ENCODE results near the gene CREB5.

The CREB5 gene

DNA sequence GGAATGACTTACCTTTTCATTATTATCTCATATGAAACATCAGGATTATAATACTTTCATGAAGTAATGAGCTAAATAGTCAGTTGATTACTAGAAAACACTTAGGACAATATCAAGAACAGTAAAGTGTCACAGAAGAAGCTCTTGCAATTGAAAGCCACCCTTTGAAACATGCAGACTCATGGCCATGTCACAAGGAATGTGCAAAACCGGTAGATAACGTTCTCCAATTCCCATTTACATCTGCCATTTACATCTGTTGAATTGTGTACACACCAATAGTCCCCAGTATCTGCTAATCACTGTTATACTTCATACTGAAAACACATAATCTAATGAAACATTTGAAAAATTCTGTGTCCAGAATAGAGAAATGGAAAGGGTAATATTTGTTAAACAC, 237.5 kb downstream of the CREB5 start:
- FAIRE-seq = no peak

DNA sequence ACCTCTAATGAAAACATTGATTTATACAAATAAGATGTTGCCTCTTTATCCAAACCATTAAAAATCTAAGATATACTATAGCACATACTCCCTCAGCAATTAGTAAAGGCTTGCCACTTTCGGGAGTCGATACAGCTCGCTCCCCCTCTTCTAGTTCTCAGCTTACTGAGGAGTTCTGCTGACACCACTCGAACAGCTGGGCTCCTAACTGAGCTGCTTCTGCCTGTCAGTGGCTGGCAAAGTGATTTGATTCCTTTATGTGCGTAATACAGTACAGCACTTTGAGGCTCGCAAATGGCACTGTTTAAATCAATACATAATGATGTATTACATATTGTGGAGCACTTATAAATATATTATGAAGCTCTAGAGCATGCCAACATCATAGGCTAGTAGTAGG, 241.8 kb downstream of the CREB5 start:
- no peak for FAIRE-seq

DNA sequence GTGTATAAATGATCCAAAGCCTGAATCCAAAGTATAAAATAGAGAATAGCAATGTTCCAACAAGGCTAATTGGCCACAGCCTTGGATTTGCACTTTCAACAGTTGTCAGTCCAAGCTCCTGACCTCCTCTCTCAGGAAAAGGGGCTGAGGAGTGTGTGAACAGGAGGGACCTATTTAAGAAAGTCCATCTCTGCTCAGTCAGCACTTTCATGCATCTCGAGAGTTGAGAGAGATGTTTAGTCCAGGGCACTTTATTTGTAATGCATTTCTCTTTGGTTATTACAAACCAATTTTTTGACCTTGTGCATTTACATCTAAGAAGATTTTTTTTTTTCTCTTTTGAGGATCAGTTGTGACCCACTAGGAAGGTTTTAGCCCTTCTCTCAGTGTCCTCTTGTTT, 244.2 kb downstream of the CREB5 start:
- no peak for FAIRE-seq

DNA sequence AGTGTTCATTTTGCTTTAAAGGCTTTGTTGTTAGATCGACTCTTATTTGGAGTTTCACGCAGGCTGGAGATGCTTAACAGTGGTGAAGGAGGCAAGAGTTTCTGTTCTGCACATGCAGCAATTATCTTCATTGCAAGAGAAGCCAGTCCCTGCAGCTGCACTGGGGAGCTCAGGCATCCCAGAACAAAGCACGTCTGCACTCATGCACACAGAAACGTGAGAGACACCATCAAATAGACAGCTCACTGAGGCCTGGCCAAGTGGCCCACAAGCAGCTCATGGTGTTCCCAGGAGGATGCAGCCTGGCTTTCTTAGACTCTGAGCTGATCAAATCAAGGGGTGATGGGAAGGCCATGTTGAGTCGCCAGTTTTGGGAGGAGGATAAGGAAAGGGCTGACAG, 246.1 kb downstream of the CREB5 start:
- no peak for FAIRE-seq

DNA sequence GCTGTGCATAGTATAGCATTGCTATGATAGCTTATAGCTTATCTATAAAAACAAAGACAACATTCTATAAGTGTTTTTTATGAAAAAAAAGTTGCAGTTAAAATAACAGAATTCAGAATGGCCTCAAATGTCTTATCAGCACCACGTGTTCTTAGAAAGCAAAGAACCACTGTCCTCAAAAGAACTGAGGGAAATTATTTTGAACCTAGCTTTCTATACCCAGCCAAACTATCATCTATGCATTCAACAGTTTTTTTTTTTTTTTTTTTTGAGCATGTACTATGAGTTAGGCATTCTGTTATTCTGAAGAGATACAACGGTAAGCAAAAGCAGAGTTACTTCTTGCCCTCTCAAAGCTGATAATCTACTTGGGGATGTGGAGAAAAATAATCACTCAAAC, 247.8 kb downstream of the CREB5 start:
- FAIRE-seq = no peak

DNA sequence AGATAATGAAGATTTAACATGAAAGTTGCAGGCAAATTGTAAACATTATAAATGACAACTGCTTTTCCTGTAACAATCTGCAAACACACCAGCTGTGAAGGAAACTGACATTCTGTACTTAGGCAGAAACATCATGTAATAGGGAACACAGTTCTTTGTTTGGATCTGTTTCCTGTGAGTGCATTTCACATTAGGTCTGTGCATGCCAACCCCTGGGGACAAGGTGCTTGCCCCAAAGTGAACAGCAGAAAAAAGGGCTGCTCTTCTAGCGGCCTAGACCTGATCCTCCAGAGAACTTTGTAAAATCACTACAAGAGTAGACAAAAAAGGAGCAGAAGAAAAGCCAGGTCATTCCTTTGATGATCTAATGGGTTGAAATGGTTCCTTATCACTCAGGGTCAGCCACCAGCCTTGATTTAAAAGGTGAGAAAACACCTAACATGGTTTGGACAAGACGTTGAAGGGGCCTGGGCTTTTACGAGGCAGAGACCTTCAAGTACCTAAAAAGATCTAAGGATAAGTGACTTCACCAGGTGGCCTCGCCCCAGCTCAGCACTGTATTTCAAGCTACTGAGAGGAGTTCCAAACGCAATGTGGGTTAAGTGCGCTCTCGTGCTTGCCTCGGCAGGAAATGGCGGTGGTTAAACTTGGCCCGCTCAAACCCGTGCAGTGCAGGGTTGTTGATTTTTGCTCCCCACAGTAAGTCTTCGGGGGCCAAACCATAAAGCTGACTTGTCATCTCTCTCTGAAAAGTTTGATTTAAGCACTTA, 249.7 kb downstream of the CREB5 start:
- no peak for FAIRE-seq

DNA sequence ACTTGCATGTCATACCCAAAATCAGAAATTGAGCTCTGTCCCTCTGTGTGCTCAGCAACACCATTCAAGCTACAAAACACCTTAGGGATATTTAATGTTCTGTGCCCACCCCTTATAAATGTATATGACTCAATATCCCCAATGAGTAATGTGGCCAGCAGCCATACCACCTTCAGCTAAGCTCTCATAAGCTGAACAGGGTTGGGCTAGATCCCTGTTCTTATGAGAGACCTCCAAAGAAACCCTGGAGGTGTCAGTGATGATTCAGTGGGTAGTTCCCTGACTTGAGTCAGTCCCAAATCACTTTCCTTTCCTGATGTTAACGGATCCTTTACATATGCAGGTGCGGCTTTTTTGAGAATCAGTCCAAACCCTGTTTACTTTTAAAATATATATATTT, 253.8 kb downstream of the CREB5 start:
- FAIRE-seq = no peak

DNA sequence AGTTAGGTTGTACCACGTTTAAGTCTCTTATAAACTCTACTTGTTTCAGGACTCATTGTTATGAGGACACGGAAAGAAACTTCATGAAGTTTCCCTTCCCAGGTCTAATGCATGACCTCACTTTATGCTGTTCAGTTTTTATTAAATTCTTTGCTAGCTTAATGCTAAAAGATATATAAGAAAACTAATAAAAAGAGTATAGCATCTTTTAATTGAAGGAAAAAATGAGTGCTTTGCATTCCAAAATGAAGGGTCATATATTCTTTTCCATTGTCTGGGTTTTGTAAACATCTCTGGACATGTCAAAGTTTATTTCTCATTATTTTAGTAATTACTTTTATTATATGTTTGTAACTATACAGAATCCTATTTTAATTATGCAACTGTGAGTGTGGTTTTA, 255.8 kb downstream of the CREB5 start:
- FAIRE-seq = no peak

DNA sequence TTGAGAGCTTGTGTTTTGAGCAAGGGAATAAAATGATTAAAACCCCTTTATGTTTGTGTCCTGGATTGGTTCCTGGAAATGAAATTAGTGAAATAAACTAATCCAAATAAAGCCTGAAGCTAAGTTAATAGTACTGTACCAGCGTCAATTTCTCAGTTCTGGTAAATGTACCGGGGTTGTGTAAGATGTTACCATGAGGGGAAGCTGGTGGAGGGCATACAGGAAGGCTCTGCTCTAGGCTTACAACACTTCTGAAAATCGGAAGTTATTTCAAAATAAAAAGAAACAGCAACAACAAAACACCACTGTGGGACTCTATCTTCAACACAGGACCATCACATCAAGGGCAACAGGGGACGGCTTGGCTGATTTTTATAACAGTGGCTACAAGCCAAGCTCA, 257.0 kb downstream of the CREB5 start:
- FAIRE-seq = no peak

DNA sequence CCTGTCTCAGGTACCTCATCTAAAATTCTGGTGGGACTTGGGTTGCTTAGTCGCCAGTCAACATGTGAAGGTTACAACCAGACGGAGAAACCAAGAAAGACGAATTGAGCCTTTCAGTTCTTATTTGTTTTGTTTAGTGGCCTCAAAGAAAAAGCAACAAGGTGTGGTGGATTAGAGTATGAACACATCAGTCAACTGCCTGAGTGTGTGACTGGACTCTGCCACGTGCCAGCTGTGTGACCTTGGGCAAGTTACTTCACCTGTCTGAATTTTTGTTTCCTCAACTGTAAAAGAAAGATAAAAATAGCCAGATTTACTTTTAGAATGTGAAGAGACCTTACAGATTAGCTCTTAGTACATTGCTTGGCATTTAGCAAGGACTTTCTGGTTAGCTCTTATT, 259.2 kb downstream of the CREB5 start:
- no peak for FAIRE-seq

DNA sequence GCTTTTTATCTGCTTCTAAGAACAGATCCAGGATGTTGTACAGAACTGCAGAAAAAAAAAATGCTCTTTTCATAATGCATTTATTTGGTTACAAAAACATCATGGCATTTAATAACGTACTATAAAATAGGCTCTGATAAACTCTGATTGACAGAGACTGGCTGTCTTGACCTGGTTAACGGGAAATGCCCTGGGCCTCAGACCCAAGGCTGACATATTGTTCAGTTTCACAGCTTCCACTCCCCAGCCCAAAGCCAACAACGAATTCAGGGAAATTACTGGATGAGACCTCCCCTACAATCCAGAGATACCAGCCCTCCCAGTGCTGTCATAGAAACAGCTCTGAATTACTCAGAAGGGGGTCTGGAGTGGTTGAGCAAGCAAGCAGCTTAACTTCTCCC, 260.1 kb downstream of the CREB5 start:
- no peak for FAIRE-seq

DNA sequence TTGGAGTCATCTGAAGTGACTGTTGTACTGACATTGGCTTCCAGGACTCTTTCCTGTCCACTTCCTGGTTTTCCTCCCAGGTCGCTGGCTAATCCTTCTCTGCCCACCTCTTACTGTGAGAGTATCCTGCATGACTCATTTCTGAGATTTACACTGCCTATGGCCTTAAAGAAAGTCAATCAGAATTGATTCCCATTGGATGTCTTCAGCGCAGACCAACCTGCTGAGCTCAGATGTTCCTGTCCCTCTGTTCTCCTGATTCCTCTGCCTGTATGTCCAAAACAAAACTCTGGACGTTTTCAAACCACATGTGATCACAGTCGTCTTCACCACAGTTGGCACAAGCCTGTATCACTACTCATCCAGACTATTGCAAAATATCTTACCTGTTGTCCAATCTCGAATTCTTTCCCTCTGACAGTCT, 262.1 kb downstream of the CREB5 start:
- no peak for FAIRE-seq

DNA sequence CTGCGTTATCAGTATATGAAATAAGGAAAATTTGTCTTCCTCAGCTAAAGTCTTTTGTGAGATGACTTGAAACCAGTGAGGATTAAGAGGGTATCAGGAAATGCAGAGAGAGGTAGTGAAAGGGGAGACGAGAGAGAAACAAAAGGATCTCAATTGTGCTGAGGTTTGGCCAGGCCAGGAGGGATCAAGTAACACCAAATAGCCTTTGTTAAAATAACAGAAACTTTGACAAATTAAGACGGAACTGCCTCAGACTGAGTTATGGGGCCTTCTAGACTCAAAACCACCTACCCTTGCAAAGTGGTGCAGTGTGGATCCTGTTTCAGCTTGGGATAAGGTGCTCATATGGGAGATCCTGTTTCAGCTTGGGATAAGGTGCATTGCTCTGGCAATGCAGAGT, 263.1 kb downstream of the CREB5 start:
- no peak for FAIRE-seq

DNA sequence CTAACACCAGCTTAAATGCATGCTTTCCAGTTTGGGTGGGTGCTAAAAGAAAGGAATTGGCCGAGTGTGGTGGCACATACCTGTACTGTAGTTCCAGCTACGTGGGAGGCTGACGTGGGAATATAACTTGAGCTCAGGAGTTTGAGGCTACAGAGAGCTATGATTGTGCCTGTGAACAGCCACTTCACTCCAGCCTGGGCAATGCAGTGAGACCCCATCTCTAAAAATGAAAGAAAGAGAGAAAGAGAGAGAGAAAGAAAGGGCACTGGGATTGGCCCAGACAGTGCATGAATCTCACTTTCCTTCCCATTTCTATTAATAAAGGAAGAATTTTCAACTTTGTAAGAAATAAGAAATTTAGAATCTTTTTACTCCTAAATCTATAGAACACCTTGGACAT, 265.4 kb downstream of the CREB5 start:
- no peak for FAIRE-seq

DNA sequence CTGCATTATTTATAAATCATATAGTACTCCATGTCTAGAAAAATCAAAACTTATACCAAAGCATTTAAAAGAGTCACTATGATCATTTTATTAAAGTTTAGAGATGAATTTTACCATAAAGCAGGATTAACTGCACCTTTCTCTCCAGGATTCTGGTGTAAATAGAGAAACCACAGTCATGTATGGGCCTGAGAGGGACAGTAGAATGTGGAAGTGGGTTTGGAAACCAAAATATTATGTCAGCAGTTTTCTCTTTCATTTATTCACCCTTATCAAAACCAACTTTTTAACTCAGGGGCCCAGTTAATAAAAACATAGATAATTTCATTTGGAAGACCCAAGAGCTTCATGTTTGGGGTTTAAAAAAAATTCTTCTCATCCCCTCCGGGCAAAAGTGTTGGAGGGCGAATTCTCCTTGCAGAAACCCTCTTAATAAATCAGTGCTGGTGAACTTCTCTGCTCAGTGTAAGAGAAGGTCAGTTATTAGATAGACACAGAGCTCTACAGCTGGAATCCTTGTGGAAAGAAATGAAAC, 266.2 kb downstream of the CREB5 start:
- no peak for FAIRE-seq

DNA sequence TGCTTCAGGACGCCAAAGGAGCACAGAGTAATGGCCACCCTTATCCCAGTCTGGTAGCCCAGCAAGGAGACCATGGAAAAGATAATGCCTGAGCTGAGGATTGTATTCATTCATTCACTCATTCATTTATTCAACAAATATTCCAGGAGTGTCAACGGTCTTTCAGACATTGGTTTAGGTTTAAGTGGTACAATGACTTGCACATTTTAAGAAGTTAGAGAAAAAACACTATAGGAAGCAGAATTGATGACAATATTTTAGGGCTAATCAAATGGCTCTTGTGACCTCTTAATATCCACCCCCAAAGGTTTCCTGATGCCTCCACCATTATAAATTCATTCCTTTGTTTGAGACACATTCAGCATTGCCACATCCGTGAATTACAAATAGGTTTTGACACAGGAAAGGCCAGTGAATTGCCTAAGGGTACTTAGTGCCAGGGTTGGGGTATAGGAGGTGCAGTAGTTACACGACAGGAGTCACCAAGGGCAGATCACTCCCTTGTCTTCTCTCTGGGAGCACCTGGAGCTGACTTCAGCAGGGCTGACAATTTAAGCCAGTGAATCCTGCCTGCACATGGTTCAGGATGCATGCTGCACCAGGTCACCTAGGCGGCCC, 269.5 kb downstream of the CREB5 start:
- no peak for FAIRE-seq

DNA sequence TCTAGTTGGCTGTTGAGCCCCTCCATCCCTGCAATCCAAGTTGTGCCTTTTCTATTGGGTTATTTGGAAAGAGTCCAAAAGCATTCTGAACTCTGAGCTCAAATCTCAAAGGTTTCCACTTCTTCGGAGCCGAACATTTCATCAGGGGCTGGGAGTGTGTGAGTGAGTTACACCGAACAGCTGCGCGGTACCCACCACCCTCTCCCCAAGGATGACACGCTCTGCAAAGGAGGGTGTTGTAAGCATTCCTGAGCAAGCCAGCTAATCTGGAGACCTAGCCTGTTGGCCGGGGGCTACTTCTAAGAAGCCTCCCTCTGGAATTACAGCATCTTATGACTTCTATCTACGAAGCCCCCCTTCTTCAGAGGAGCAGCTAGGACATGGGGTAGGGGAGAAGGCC, 270.5 kb downstream of the CREB5 start:
- no peak for FAIRE-seq

DNA sequence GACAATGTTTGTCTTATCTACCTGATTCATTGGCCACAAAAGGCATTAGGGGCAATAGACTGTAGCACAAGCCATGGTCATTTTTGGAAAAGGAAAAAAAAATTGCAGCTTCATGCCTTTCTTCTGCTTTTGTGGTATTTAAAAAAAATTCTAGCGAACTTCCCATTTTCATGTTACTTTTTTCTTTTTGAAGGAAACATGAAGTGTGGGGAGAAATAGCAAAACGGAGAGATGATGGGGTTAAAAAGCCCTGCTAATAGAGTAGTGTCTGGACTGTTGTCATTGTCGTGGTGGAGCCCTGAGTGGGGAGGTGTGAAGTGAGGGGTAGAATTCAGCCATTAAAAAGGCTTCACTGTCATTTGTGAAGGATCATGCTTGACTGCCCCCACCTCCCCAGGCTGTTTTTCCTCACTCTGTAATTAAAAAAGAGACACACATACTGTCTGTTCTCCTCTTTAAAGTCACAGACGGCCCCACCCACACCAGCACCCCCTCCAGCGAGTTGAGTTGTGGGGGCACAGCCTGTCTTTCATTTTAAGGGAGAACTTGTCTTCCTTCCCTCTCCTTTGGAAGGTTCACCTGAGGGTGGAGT, 272.4 kb downstream of the CREB5 start:
- FAIRE-seq = no peak

DNA sequence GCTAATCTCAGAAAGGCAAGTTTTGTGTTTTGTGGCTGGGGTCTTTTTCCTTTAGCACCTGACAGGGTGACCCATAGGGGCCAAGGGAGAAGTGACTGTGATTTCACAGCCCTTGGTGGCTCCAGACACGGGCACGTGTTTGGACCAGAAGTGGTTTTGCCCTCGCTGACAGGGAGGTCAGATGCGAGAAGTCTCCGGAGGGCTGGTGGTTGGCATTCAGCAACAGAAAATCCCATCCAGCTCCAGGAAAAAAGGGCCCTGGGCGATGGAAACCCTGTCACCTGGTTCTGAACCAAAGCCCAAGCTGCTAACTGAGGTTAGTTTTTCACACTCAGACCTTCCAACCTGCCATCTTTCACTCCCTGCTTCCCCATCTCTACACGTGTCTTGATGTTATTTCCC, 272.9 kb downstream of the CREB5 start:
- FAIRE-seq = no peak

DNA sequence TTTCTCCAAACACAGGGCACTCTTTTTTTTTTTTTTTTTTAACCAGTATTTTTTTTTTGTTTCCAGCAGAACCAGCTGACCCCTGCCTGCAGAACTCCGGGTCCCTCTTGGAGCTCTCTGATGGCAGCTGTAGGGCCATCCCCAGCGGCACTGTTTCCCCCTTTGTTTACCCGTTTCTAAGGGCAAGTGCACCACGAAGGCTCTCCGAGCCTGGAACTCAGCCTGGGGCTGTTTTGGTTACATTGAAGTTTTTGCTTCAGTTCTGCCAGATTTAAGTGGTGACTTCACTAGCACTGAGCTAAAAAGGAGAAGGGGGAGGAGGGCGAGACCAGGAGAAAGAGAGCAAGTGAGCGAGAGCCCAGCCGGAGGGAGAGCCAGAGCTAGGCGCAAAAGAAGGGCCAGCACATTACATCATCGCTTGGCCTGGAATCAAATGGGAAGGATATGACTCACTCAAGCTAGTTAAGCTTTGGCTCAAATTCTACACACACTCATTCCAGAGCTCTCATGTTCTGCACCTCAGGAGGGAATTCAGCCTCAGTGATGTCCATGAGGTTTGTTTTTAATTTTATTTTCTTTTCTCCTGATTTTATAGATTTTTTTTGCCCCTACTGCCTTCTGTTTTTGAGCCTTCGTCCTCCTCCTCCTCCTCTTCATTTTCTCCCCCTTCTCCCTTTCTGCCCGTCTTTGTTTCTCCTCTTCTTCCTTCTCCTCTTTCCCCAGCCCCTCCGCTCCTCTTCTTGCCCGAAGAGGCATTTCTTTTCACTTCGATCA, 273.5 kb downstream of the CREB5 start:
- peak; percentile 96 for FAIRE-seq

DNA sequence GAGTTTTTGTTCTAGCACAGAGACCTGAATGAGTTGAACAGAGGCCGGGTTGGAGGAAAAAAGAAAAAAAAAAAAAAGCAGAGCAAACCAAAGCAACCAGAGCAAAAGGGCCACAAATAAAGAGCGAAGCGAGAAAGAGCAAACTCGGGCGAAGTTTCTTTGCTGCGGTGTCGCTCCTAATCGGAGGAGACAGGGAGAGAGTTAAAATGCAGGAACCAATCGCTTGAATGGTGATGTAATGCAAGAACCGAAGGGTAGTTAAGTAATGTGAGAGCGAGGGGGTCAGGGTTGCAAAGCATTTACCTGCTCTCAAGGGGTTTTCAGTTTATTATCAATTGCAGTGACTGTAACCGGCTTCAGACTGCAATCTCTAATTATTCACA, 274.1 kb downstream of the CREB5 start:
- FAIRE-seq = no peak

DNA sequence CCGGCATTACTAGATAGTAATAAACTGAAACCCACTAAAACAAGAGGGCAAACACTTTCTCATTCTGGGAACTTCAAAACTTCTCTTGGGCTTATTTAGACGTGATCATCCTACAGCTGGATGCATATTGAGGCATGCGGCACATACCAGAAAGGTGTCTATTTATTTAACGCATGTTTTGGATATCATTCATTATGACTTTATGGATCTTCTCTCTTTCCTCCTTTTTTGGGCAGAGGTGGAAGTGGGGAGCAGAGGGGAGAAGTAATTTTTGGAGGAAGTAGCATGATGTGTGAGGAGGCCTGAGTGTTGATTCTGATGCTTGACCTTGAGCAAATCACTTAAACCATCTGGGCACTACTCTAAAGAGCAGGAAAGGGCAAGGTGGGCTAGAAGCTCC, 275.2 kb downstream of the CREB5 start:
- no peak for FAIRE-seq

DNA sequence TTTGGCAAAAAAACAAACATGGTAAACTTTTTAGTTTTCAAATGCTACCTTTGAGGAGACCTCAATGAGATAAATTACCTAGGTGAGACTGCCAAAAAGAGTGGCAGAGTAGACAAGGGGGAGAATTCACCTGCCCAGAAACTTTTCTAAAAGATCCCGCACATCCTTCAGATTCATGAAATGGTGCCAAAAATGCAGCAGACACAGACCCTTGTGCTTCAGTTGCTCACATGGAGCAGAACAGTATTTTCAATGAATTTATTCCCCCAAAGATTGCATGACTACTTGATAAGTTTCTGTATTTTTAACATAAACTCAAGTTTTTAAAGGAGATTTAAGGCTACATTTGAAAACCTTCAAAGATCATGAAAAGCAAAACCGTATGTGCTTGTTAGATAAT, 275.9 kb downstream of the CREB5 start:
- FAIRE-seq = no peak

DNA sequence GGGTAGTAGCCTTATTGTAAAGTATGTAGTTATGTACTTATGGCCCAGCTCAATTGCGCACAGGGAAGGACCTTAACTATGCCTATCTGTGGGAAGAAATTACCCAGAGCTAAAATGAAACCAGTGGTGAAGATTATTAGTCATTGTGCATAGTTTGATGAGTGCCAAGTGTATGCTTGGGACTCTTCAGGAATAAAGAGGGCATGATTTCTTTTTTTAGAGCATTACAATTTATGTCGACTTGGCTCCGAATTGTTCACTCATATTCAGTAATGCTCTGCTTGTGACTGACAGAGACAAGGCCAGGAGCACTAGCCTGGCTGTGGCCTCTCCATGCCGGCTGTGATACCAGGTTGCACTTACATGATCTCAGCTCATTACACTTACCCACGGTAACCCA, 276.3 kb downstream of the CREB5 start:
- no peak for FAIRE-seq

All from islet of Langerhans (tissue), 1 donor.